SK-N-MC (cell line): ENCODE results near the gene PCDHGB2.

ENCODE experiments used
- EZH2 ChIP-seq: fragments of 200-600 bp; sonication (generic); IDR thresholded peaks from one replicate; pipeline ENCODE4 v1.6.1; 2017; ENCODE audit warnings: antibody characterized with exemption
- FOXP2 ChIP-seq: optimal IDR thresholded peaks from 2 replicates; pipeline ENCODE3; 2011; ENCODE audit warnings: mild to moderate bottlenecking, moderate library complexity; ENCODE audit not compliant: insufficient read depth; ENCODE audit errors: extremely low read length, control extremely low read depth
- POLR2AphosphoS5 ChIP-seq: IDR thresholded peaks from 2 replicates; pipeline ENCODE4 v1.6.1; 2012; ENCODE audit warnings: mild to moderate bottlenecking, low read depth, low read length, borderline replicate concordance

- TF ChIP-seq POLR2AphosphoS5: no peak
- TF ChIP-seq EZH2: no peak
- TF ChIP-seq FOXP2: no peak
Observed at GRCh38 chr5:141402553-141403243, 42.9 kb downstream of the PCDHGB2 start, which contains the start of gene PCDHGA9.
